A549 (cell line): ENCODE measurements around the gene OTOS.

Source experiments
- CTCF ChIP-seq: fragments of >200 bp; sonication (Bioruptor Twin); formaldehyde crosslinking; IDR thresholded peaks from 3 replicates; pipeline ENCODE4 v1.5.1; 2016
- REST ChIP-seq: fragments of 200-600 bp; sonication (generic); IDR thresholded peaks from 2 replicates; pipeline ENCODE4 v1.6.1; 2016; ENCODE audit warnings: antibody characterized with exemption, mild to moderate bottlenecking, moderate library complexity
- SREBF2 ChIP-seq: fragments of 450-650 bp; IDR thresholded peaks from 2 replicates; pipeline ENCODE4 v1.6.1; 2014; ENCODE audit warnings: mild to moderate bottlenecking, moderate library complexity

GRCh38 chr2:240168546-240169361 lies 28.3 kb upstream of the OTOS start:
- no peak for TF ChIP-seq REST
- TF ChIP-seq CTCF: no peak
- no peak for TF ChIP-seq SREBF2
